Adrenal gland (tissue), 12 donors: ENCODE results near the gene WWTR1. TPM values are rescaled to one million over a fixed set of nuclear protein-coding genes. Genes with fewer than 3 reads are reported as not detected.

ENCODE experiments used
- DNase-seq, 7 donors: peaks; one replicate each; pipeline ENCODE4 v3.0.0-alpha.2; 2019 to 2020
- H3K27ac ChIP-seq, 5 donors: fragments of 200-600 bp; sonication (generic) in 4 of 5; 1 replicate in 3 of 5; 2 replicates in 2 of 5; pipeline versions ENCODE4 v1.5.1 to v1.8.0; 2016 to 2020; ENCODE audit warnings: mild to moderate bottlenecking in 1 of 5
- H3K27me3 ChIP-seq: fragments of 200-600 bp; 2 replicates; pipeline ENCODE4 v1.8.0; 2021
- H3K36me3 ChIP-seq, 2 donors: fragments of 200-600 bp; replicated peaks in 1 of 2; 1 replicate in 1 of 2; 2 replicates in 1 of 2; pipeline versions ENCODE4 v1.5.1 to v1.8.0; 2018 to 2022
- H3K4me1 ChIP-seq, 2 donors: fragments of 200-600 bp; replicated peaks in 1 of 2; 1 replicate in 1 of 2; 2 replicates in 1 of 2; pipeline versions ENCODE4 v1.5.1 to v1.8.0; 2018 to 2021
- H3K4me3 ChIP-seq, 4 donors: fragments of 200-600 bp; sonication (generic) in 3 of 4; one replicate each; pipeline ENCODE4 v1.5.1; 2016 to 2018
- H3K9me3 ChIP-seq, 3 donors: fragments of 200-600 bp; sonication (generic) in 1 of 3; replicated peaks in 1 of 3; 1 replicate in 2 of 3; 2 replicates in 1 of 3; pipeline versions ENCODE4 v1.5.1 to v1.8.0; 2016 to 2021
- CTCF ChIP-seq, 6 experiments: fragments of 450-650 bp in 4 of 6; fragments of 200-600 bp in 2 of 6; sonication (generic) in 1 of 6; IDR thresholded peaks; 1 replicate in 5 of 6; 2 replicates in 1 of 6; pipeline versions ENCODE4 v1.5.1 to v1.8.0; 2016 to 2021; ENCODE audit warnings: antibody characterized with exemption in 6 of 6, mild to moderate bottlenecking in 2 of 6, moderate library complexity in 1 of 6
- POLR2A ChIP-seq, 2 donors: fragments of 450-650 bp; IDR thresholded peaks; one replicate each; pipeline ENCODE4 v1.6.1; 2017; ENCODE audit warnings: antibody characterized with exemption in 2 of 2, mild to moderate bottlenecking in 2 of 2, moderate library complexity in 1 of 2
- WGBS, 4 donors: extraction: QIAGEN DNeasy Blood & Tissue Kit in 2 of 4; methylation state at CpG; one replicate each; pipeline versions ENCODE4 v1.1.5 to v1.1.7; 2013 to 2017; 5-methylcytosine and 5-hydroxymethylcytosine counted together
- intact Hi-C, 2 donors: fragments of 100-400 bp; cut with DNase I; formaldehyde crosslinking; loops; one replicate each; pipeline versions ENCODE4 v1.14.1 to v1.15.0; 2022 to 2023
- polyA plus RNA-seq, 3 donors: library from polyadenylated mRNA; stranded (reverse); fragments of 200-250 nt in 2 of 3; fragments of 350-450 nt in 1 of 3; fragmentation: Illumina TruSeq in 1 of 3; extraction: RNeasy Lipid Tissue Mini Kit (QIAGEN cat#74804) in 1 of 3; gene quantifications; one replicate each; pipeline ENCODE4 v1.2.3, GENCODE V29; 2013 to 2014
- total RNA-seq, 9 donors: library from RNA; depleted of rRNA in 4 of 9; stranded (reverse); fragments of >200 nt in 4 of 9; fragments of 120-200 nt in 1 of 9; fragmentation: NEBNext Ultra II Directional in 1 of 9; extraction: Animal tissue kit (Norgen Biotek cat#: 25700) in 1 of 9; gene quantifications; one replicate each; pipeline versions ENCODE4 v1.1.0 to v1.2.4, GENCODE V29; 2013 to 2023
- donor health status: healthy with polysubstance abuse.
- donor health status: Bipolar disorder and iron deficiency.
- donor health status: DM: yes; HTN: yes; CAD: no.
- donor health status: DM: no; HTN: no; CAD: no.
- donor health status: DM: no; HTN: no; CAD: no.
- donor health status: DM: yes; HTN: yes; CAD: no.

WWTR1 gene
- total and polyA plus RNA-seq, 12 donors: 11.9 to 56.2 (median 35.6) TPM

GRCh38 chr3:149511040-149511626 lies 146.7 kb downstream of the WWTR1 start:
- Histone ChIP-seq H3K4me3 (no peak overlapping the region), H3K36me3 (no peaks in the 10 kb centered on the region), H3K27ac (no peak overlapping the region), H3K9me3 (no peaks in the 10 kb centered on the region), H3K27me3 (no peaks in the 10 kb centered on the region), H3K4me1 (no peaks in the 10 kb centered on the region)
- DNase-seq: no peak
- WGBS, 4 donors: 58 to 72% (median 70%) methylated on average over 3 of the region's 3 CpGs
- intact Hi-C loops: loop anchor here (5.0 to 10.0 kb wide), 2 partner anchors 206 to 264 kb away; no protein-coding TSS in a partner anchor
- TF ChIP-seq CTCF (IDR thresholded peaks at IDR 0.05): no peak
- no peak for TF ChIP-seq POLR2A (IDR thresholded peaks at IDR 0.05)

- 79 to 88% (median 81%) methylated on average over 3 of the region's 3 CpGs for WGBS, 4 donors
- TF ChIP-seq CTCF (IDR thresholded peaks at IDR 0.05) (no peak), POLR2A (IDR thresholded peaks at IDR 0.05) (no peak)
- Histone ChIP-seq H3K9me3 (no peaks in the 10 kb centered on the region), H3K27me3 (no peaks in the 10 kb centered on the region), H3K36me3 (no peaks in the 10 kb centered on the region), H3K27ac (no peak overlapping the region), H3K4me1 (no peaks in the 10 kb centered on the region), H3K4me3 (no peak overlapping the region)
- intact Hi-C loops: loop anchor here (5.0 to 10.0 kb wide), 2 partner anchors 207 to 264 kb away; no protein-coding TSS in a partner anchor
- no peak for DNase-seq
Measured at GRCh38 chr3:149510480-149510879, 147.3 kb downstream of the WWTR1 start.

DNA sequence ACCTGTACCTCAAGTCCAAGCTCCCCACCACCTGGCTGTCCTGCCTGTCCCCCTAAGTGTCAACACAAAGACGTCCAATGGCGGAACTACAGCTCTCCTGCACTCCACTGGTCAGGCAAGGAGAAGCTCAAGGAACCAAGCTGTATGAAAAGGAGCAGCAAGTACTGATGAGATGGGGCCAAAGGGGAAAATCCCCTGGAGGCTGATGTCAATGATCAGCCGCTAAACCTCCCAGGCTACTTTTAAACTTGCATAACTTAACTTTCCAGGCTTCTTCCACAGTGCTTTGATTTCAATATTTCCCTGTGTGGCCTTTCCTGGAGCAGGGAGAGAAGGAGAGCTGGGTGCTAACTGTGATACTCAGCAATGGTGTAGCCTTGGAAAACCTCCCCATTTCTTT lies 148.3 kb downstream of the WWTR1 start:
- Histone ChIP-seq H3K36me3 (no peaks in the 10 kb centered on the region), H3K4me1 (no peaks in the 10 kb centered on the region), H3K27ac (no peak overlapping the region), H3K27me3 (no peaks in the 10 kb centered on the region), H3K9me3 (no peaks in the 10 kb centered on the region), H3K4me3 (no peak overlapping the region)
- 88 to 100% (median 90%) methylated on average over 1 to 3 of the region's 3 CpGs for WGBS, 4 donors
- TF ChIP-seq CTCF (IDR thresholded peaks at IDR 0.05): no peak
- no peak for TF ChIP-seq POLR2A (IDR thresholded peaks at IDR 0.05)
- intact Hi-C loops: loop anchor here in 1 of 2 donors (10.0 kb wide), 1 partner anchor 265 kb away; no protein-coding TSS in a partner anchor
- DNase-seq: no peak

GRCh38 chr3:149507491-149508324 lies 150.1 kb downstream of the WWTR1 start:
- 52 to 57% (median 55%) methylated on average over 11 to 14 of the region's 14 CpGs for WGBS, 4 donors
- H3K36me3 ChIP-seq: no peaks in the 10 kb centered on the region
- DNase-seq: peak in 2 of 7 donors; percentile 21 to 48
- no peaks in the 10 kb centered on the region for H3K27me3 ChIP-seq
- no peak overlapping the region for H3K27ac ChIP-seq
- TF ChIP-seq CTCF (IDR thresholded peaks at IDR 0.05) (no peak), POLR2A (IDR thresholded peaks at IDR 0.05) (no peak)
- intact Hi-C loops: loop anchor here in 1 of 2 donors (10.0 kb wide), 1 partner anchor 267 kb away; no protein-coding TSS in a partner anchor
- H3K4me3 ChIP-seq: no peak overlapping the region
- H3K4me1 ChIP-seq: no peaks in the 10 kb centered on the region
- no peaks in the 10 kb centered on the region for H3K9me3 ChIP-seq
